ENCODE results near the gene ZNF331.

DNA sequence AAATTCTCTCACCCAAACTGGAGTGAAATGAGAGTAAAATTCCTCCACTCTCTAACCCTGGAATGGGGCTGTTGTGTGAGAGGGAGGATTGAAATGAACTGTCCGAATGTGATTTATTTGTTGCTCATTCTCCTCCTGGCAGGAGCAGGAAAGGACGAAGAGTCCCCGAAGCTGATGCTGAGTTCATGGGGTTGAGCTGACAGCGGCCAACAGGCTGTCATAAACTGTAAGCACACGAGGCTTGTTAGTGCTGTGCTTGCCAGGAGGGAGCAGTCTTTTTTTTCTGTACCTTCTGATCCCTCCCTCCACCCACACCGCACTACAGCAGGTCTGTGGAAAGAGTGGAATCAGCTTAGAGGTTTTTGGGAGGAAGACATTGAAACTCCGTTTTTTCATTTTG lies 33.1 kb upstream of the ZNF331 start:
- TF ChIP-seq ZNF274 (IDR thresholded peaks at IDR 0.05; ENCODE audit: low read depth, low read length) = no peak
- TF ChIP-seq YY1 (IDR thresholded peaks at IDR 0.05; ENCODE audit: insufficient read depth, insufficient read length) = no peak

Data from NT2/D1 (cell line).